SK-N-SH (cell line): ENCODE measurements around the gene KRT39. TPM values are rescaled to one million over a fixed set of nuclear protein-coding genes. Genes with fewer than 3 reads are reported as not detected.

ENCODE experiments used
- CTCF ChIA-PET: fragments of 300-600, 350-600 bp; formaldehyde crosslinking; extraction: SDS; loops from one replicate; lab custom pipeline; 2021; lab: Yijun Ruan, JAX
- POLR2A ChIA-PET: fragments of 350-600 bp; sonication (Branson Sonifier 250); formaldehyde crosslinking; extraction: SDS; loops from one replicate; lab custom pipeline; 2020; ENCODE audit warnings: antibody characterized with exemption, inconsistent platforms; lab: Yijun Ruan, JAX
- DNase-seq: peaks from one replicate; pipeline ENCODE4 v3.0.0; 2012
- H2AFZ ChIP-seq: fragments of 200-600 bp; sonication (generic); 2 replicates; pipeline ENCODE4 v1.8.1; 2016; ENCODE audit warnings: antibody characterized with exemption, mild to moderate bottlenecking, low read depth
- H3F3A ChIP-seq: fragments of 200-600 bp; sonication (generic); replicated peaks from 2 replicates; pipeline ENCODE3; 2016; ENCODE audit warnings: antibody characterized with exemption, mild to moderate bottlenecking; ENCODE audit not compliant: insufficient read depth
- H3K27ac ChIP-seq, 2 experiments: fragments of 200-500 bp in 1 of 2; fragments of 200-600 bp in 1 of 2; sonication (Bioruptor generic) in 1 of 2; sonication (generic), shearing (Covaris generic) in 1 of 2; 2 replicates each; pipeline versions ENCODE4 v1.5.1 to v1.6.1; 2014 to 2016; ENCODE audit warnings: low read depth in 2 of 2, inconsistent platforms in 1 of 2, low read length in 1 of 2, mild to moderate bottlenecking in 1 of 2, mixed read lengths in 1 of 2
- H3K27me3 ChIP-seq: fragments of 200-600 bp; sonication (generic), shearing (Covaris generic); 2 replicates; pipeline ENCODE4 v1.6.1; 2016; ENCODE audit warnings: mixed run types; ENCODE audit not compliant: insufficient read depth
- H3K36me3 ChIP-seq, 2 experiments: fragments of 200-500 bp in 1 of 2; fragments of 200-600 bp in 1 of 2; sonication (Bioruptor generic) in 1 of 2; sonication (generic) in 1 of 2; replicated peaks in 1 of 2; 2 replicates each; pipeline versions ENCODE3 to v1.5.1; 2014 to 2016; ENCODE audit warnings: low read length in 1 of 2, mild to moderate bottlenecking in 1 of 2; ENCODE audit not compliant: insufficient read depth in 2 of 2, control insufficient read depth in 1 of 2
- H3K4me1 ChIP-seq, 2 experiments: fragments of 200-500 bp in 1 of 2; fragments of 200-600 bp in 1 of 2; sonication (Bioruptor generic) in 1 of 2; sonication (generic), shearing (Covaris generic) in 1 of 2; 2 replicates each; pipeline versions ENCODE4 v1.5.1 to v1.6.1; 2014 to 2016; ENCODE audit warnings: low read depth in 1 of 2, low read length in 1 of 2, mixed run types in 1 of 2; ENCODE audit not compliant: insufficient read depth in 2 of 2, control insufficient read depth in 1 of 2
- H3K4me2 ChIP-seq: fragments of 200-600 bp; sonication (generic), shearing (Covaris generic); 2 replicates; pipeline ENCODE4 v1.6.1; 2017; ENCODE audit warnings: mixed run types
- H3K4me3 ChIP-seq, 2 experiments: fragments of 200-500 bp in 1 of 2; fragments of 200-600 bp in 1 of 2; sonication (Bioruptor generic) in 1 of 2; sonication (generic), shearing (Covaris generic) in 1 of 2; 2 replicates each; pipeline versions ENCODE4 v1.5.1 to v1.8.1; 2014 to 2016; ENCODE audit warnings: low read depth in 2 of 2, inconsistent platforms in 1 of 2, low read length in 1 of 2, mild to moderate bottlenecking in 1 of 2, mixed read lengths in 1 of 2, moderate library complexity in 1 of 2
- H3K79me2 ChIP-seq: fragments of 200-600 bp; sonication (generic); 2 replicates; pipeline ENCODE4 v1.8.1; 2017; ENCODE audit warnings: mild to moderate bottlenecking; ENCODE audit not compliant: insufficient read depth
- H3K9ac ChIP-seq: fragments of 200-600 bp; sonication (generic); 2 replicates; pipeline ENCODE4 v1.6.1; 2017; ENCODE audit warnings: mixed run types
- H3K9me2 ChIP-seq: fragments of 200-600 bp; sonication (generic); 2 replicates; pipeline ENCODE4 v1.6.1; 2017; ENCODE audit warnings: mixed run types
- H3K9me3 ChIP-seq: fragments of 200-600 bp; sonication (generic); 2 replicates; pipeline ENCODE4 v1.6.1; 2017; ENCODE audit warnings: mixed run types, mild to moderate bottlenecking, moderate library complexity
- H4K20me1 ChIP-seq: fragments of 200-600 bp; sonication (generic); 2 replicates; pipeline ENCODE4 v1.6.1; 2017; ENCODE audit warnings: mild to moderate bottlenecking, mixed run types; ENCODE audit not compliant: insufficient read depth
- CHD2 ChIP-seq: fragments of 150-350 bp; IDR thresholded peaks from 2 replicates; pipeline ENCODE4 v1.6.1; 2018; ENCODE audit warnings: low read length; ENCODE audit not compliant: partially characterized antibody
- FOXM1 ChIP-seq: IDR thresholded peaks from 2 replicates; pipeline ENCODE4 v1.4.0; 2012; ENCODE audit warnings: low read depth, mild to moderate bottlenecking
- GABPA ChIP-seq: IDR thresholded peaks from 2 replicates; pipeline ENCODE4 v1.4.0; 2012; ENCODE audit warnings: low read depth, mild to moderate bottlenecking
- GATA2 ChIP-seq: sonication (generic); formaldehyde crosslinking; IDR thresholded peaks from 2 replicates; pipeline ENCODE4 v1.5.0; 2020; ENCODE audit warnings: mild to moderate bottlenecking, missing genetic modification reagents
- JUND ChIP-seq: IDR thresholded peaks from 2 replicates; pipeline ENCODE4 v1.4.0; 2012
- MXI1 ChIP-seq: IDR thresholded peaks from 2 replicates; pipeline ENCODE4 v1.6.1; 2012; ENCODE audit warnings: mild to moderate bottlenecking, low read depth, low read length, improper control_type of control experiment
- POLR2AphosphoS5 ChIP-seq: IDR thresholded peaks from 2 replicates; pipeline ENCODE4 v1.6.1; 2012; ENCODE audit warnings: low read depth, low read length
- RCOR1 ChIP-seq: fragments of 150-350 bp; IDR thresholded peaks from 2 replicates; pipeline ENCODE4 v1.6.1; 2017; ENCODE audit warnings: antibody characterized with exemption, low read length
- RFX5 ChIP-seq: IDR thresholded peaks from 2 replicates; pipeline ENCODE4 v1.6.1; 2012; ENCODE audit warnings: mild to moderate bottlenecking, improper control_type of control experiment, low read length
- RXRA ChIP-seq: IDR thresholded peaks from 2 replicates; pipeline ENCODE4 v1.4.0; 2012; ENCODE audit warnings: low read depth, mild to moderate bottlenecking, borderline replicate concordance
- TCF12 ChIP-seq: IDR thresholded peaks from 2 replicates; pipeline ENCODE4 v1.4.0; 2012
- TEAD4 ChIP-seq: IDR thresholded peaks from 2 replicates; pipeline ENCODE4 v1.4.0; 2012; ENCODE audit warnings: mild to moderate bottlenecking, borderline replicate concordance; ENCODE audit not compliant: insufficient read depth
- YY1 ChIP-seq: IDR thresholded peaks from 2 replicates; pipeline ENCODE4 v1.4.0; 2012; ENCODE audit warnings: low read depth, mild to moderate bottlenecking
- WGBS: methylation state at CpG from one replicate; pipeline ENCODE4 v1.1.6; 2017; ENCODE audit warnings: low lambda C conversion rate; 5-methylcytosine and 5-hydroxymethylcytosine counted together
- polyA plus RNA-seq, 3 experiments: library from polyadenylated mRNA; depleted of rRNA; stranded (reverse); fragments of >200 nt; gene quantifications; 2 replicates each; pipeline ENCODE4 v1.2.3, GENCODE V29; 2012
- TF ChIP-seq, protein P1 (sequence below): fragments of 150-350 bp; IDR thresholded peaks from 2 replicates; pipeline ENCODE4 v1.6.1; 2017; ENCODE audit warnings: antibody characterized with exemption, low read length, low read depth, borderline replicate concordance
- TF ChIP-seq, protein P2 (sequence below): IDR thresholded peaks from 2 replicates; pipeline ENCODE4 v1.4.0; 2012; ENCODE audit warnings: low read depth, borderline replicate concordance
- TF ChIP-seq, protein P3 (sequence below): fragments of 150-350 bp; IDR thresholded peaks from 2 replicates; pipeline ENCODE4 v1.6.1; 2016; ENCODE audit warnings: mild to moderate bottlenecking, low read depth, low read length
- TF ChIP-seq, protein P4 (sequence below): IDR thresholded peaks from 2 replicates; pipeline ENCODE4 v1.4.0; 2012; ENCODE audit warnings: low read depth
- TF ChIP-seq, protein P5 (sequence below): IDR thresholded peaks from 2 replicates; pipeline ENCODE4; 2012

KRT39 gene
- polyA plus RNA-seq, 1 of the 3 experiments (the other 2 are of a cell fraction) = not detected

DNA sequence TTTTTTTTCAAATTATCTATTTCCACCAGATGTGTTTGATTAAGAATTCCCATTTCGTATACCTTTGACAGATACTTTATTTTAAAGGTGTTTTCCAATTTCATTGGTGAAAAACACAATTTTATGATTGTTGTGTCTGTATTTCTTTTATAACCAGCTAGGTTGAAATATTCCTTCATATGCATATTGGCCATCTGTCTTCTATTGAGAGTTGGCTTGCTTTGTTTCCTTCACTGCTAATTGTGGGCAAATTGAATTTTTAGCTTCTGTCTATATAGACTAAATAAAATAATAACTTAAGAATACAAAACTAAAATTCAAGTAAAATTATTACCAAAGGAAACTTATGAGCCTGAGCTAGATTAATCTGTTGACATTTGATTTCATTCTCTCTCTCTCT, 28.4 kb upstream of the KRT39 start:
- Histone ChIP-seq H3K4me3 (no peak overlapping the region), H3K4me1 (no peaks in the 10 kb centered on the region), H2AFZ (no peak overlapping the region), H4K20me1 (no peaks in the 10 kb centered on the region), H3K27me3 (peaks cover 39% of the 10 kb centered on the region), H3K36me3 (no peaks in the 10 kb centered on the region), H3F3A (no peaks in the 10 kb centered on the region), H3K4me2 (no peak overlapping the region), H3K9ac (no peak overlapping the region), H3K79me2 (no peaks in the 10 kb centered on the region), H3K27ac (no peak overlapping the region), H3K9me3 (no peaks in the 10 kb centered on the region), H3K9me2 (no peaks in the 10 kb centered on the region)
- POLR2A ChIA-PET = no interaction called here
- CTCF ChIA-PET = interaction anchor here (1.2 kb wide), 1 partner anchor 554 kb away, joined by 3 read pairs; no protein-coding TSS in a partner anchor
- DNase-seq = no peak
- 9% methylated on average over 1 of the region's 1 CpG for WGBS
- TF ChIP-seq POLR2AphosphoS5 (no peak), RCOR1 (no peak), TEAD4 (no peak), GABPA (no peak), FOXM1 (no peak), JUND (no peak), TCF12 (no peak), YY1 (no peak), GATA2 (CRISPR knock-in tag) (no peak), RFX5 (no peak), RXRA (no peak), MXI1 (no peak), CHD2 (no peak)
- TF ChIP-seq, protein P1, sequence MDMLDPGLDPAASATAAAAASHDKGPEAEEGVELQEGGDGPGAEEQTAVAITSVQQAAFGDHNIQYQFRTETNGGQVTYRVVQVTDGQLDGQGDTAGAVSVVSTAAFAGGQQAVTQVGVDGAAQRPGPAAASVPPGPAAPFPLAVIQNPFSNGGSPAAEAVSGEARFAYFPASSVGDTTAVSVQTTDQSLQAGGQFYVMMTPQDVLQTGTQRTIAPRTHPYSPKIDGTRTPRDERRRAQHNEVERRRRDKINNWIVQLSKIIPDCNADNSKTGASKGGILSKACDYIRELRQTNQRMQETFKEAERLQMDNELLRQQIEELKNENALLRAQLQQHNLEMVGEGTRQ = no peak
- TF ChIP-seq, protein P2, sequence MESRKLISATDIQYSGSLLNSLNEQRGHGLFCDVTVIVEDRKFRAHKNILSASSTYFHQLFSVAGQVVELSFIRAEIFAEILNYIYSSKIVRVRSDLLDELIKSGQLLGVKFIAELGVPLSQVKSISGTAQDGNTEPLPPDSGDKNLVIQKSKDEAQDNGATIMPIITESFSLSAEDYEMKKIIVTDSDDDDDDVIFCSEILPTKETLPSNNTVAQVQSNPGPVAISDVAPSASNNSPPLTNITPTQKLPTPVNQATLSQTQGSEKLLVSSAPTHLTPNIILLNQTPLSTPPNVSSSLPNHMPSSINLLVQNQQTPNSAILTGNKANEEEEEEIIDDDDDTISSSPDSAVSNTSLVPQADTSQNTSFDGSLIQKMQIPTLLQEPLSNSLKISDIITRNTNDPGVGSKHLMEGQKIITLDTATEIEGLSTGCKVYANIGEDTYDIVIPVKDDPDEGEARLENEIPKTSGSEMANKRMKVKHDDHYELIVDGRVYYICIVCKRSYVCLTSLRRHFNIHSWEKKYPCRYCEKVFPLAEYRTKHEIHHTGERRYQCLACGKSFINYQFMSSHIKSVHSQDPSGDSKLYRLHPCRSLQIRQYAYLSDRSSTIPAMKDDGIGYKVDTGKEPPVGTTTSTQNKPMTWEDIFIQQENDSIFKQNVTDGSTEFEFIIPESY = no peak
- TF ChIP-seq, protein P3, sequence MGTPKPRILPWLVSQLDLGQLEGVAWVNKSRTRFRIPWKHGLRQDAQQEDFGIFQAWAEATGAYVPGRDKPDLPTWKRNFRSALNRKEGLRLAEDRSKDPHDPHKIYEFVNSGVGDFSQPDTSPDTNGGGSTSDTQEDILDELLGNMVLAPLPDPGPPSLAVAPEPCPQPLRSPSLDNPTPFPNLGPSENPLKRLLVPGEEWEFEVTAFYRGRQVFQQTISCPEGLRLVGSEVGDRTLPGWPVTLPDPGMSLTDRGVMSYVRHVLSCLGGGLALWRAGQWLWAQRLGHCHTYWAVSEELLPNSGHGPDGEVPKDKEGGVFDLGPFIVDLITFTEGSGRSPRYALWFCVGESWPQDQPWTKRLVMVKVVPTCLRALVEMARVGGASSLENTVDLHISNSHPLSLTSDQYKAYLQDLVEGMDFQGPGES = no peak
- TF ChIP-seq, protein P4, sequence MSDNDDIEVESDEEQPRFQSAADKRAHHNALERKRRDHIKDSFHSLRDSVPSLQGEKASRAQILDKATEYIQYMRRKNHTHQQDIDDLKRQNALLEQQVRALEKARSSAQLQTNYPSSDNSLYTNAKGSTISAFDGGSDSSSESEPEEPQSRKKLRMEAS = no peak
- TF ChIP-seq, protein P5, sequence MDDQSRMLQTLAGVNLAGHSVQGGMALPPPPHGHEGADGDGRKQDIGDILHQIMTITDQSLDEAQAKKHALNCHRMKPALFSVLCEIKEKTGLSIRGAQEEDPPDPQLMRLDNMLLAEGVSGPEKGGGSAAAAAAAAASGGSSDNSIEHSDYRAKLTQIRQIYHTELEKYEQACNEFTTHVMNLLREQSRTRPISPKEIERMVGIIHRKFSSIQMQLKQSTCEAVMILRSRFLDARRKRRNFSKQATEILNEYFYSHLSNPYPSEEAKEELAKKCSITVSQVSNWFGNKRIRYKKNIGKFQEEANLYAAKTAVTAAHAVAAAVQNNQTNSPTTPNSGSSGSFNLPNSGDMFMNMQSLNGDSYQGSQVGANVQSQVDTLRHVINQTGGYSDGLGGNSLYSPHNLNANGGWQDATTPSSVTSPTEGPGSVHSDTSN = no peak
